NB4 (cell line): Measurements from ENCODE around the gene AIG1.
A peak's percentile ranks its signal among the peaks of the same experiment; 100 is the strongest.

Source experiments
- MYC ChIP-seq: IDR thresholded peaks from 2 replicates; pipeline ENCODE4 v1.6.1; 2011; ENCODE audit warnings: low read depth, low read length
- POLR2A ChIP-seq: IDR thresholded peaks from 2 replicates; pipeline ENCODE4 v1.6.1; 2011; ENCODE audit warnings: mild to moderate bottlenecking; ENCODE audit not compliant: insufficient read length; ENCODE audit errors: extremely low read depth
- TF ChIP-seq, protein P1 (sequence below): IDR thresholded peaks from one replicate; pipeline ENCODE4 v1.5.1; 2012; ENCODE audit warnings: low read depth, low read length
- TF ChIP-seq, protein P2 (sequence below): IDR thresholded peaks from 2 replicates; pipeline ENCODE4 v1.6.1; 2011; ENCODE audit warnings: low read depth, low read length

DNA sequence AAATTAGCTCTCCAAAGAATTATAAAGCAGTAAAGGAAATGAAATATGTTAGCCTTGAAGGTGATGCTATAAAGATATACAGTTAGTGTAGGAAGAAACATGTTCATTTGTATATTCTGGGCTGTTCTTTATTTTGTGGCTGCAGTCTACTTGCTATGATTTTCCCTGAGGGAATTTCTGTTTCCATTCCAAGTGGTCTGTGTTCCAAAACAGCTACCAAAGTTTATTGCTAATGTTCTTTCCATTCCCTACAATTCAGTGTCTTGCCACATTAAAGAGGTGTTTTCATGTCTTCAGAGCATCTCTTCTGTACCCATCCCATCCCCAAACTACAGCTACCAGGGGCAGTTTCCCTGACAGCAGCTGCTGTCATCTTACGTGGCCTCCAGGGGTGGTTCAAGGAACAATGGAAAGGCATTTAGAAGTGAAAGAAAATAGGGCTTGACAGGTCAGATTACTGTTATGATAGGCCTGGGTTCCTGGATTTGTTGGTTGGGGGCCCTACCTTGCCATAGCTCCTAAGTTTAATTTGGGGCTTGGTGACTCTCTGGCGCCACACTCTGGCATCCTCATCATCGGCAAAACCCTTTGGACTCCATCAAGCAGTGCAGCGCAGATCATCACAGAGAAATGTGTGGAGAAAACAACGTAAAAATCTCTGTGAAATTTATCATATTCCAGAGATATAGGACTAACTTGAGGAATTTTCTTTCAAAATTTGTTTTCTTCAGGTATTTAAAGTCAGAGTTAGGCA lies 33.8 kb upstream of the AIG1 start:
- TF ChIP-seq, protein P1, sequence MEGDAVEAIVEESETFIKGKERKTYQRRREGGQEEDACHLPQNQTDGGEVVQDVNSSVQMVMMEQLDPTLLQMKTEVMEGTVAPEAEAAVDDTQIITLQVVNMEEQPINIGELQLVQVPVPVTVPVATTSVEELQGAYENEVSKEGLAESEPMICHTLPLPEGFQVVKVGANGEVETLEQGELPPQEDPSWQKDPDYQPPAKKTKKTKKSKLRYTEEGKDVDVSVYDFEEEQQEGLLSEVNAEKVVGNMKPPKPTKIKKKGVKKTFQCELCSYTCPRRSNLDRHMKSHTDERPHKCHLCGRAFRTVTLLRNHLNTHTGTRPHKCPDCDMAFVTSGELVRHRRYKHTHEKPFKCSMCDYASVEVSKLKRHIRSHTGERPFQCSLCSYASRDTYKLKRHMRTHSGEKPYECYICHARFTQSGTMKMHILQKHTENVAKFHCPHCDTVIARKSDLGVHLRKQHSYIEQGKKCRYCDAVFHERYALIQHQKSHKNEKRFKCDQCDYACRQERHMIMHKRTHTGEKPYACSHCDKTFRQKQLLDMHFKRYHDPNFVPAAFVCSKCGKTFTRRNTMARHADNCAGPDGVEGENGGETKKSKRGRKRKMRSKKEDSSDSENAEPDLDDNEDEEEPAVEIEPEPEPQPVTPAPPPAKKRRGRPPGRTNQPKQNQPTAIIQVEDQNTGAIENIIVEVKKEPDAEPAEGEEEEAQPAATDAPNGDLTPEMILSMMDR: peak; percentile 85
- no peak for TF ChIP-seq POLR2A
- TF ChIP-seq, protein P2, sequence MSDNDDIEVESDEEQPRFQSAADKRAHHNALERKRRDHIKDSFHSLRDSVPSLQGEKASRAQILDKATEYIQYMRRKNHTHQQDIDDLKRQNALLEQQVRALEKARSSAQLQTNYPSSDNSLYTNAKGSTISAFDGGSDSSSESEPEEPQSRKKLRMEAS: 0 out of 2 replicates have a peak, but pooled peaks have one; percentile 9
- no peak for TF ChIP-seq MYC
